HG03520 (cell line): ENCODE measurements around the gene AGPAT2.
"Not testable (repeated sequence)": the region's sequence is repeated elsewhere in the genome, so short reads cannot be mapped to it uniquely, and the experiment has no call there.

Experiments
- ATAC-seq: cut with Tn5 transposase; IDR thresholded peaks from one replicate; pipeline ENCODE4 v1.9.1; 2021; ENCODE audit warnings: mild to moderate bottlenecking, moderate library complexity; ENCODE audit not compliant: unreplicated experiment

Gene AGPAT2

GRCh38 chr9:136720898-136721338 lies 33.7 kb upstream of the AGPAT2 start:
- ATAC-seq: no peak

- no peak for ATAC-seq
These were observed 33.1 kb upstream of the AGPAT2 start for GRCh38 chr9:136720251-136720897.

- no peak for ATAC-seq
These were observed 32.1 kb upstream of the AGPAT2 start for GRCh38 chr9:136719195-136719880.

DNA sequence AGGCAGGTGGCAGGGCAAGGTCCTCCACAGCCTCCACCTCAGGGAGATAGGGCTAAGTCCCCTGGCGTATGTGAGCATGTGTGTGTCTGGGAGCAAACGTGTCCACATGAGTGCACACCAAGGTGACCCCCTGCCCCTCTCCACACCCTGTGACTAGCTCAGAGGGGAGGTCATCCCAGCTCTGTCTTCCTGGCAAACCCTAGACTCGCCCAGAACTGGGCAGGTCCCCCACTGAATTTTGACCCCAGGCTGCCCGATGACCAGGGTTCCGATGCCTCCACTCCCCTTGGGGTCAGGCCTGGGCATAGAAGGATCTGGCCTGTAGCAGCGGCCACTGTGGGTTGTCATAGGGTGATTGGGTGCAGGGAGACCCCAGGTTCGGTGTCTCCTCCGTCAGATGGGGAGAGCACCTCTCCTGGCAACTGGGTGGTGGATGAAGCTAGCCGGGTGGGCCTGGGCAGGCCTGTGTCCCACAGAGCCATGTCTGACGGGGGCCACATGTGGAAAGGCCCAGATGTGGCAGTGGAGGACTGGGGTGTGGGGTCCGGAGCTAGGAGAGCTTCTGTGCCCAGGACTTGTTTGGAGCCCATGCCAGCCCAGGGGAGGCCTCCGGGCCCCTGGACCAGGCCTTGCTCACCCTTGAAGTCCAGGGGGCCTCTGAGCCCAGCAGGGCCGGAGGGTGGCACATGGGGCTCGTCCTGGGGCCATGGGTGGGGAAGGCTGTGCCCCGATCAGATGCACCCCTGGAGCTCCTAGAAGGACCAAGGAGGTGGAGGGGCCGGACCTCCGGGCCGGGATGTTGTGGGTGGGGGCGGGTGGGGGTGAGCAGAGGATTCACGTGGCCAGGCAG lies 31.3 kb upstream of the AGPAT2 start:
- ATAC-seq: no peak

- no peak for ATAC-seq
These were observed 30.1 kb upstream of the AGPAT2 start for GRCh38 chr9:136717399-136717798.

DNA sequence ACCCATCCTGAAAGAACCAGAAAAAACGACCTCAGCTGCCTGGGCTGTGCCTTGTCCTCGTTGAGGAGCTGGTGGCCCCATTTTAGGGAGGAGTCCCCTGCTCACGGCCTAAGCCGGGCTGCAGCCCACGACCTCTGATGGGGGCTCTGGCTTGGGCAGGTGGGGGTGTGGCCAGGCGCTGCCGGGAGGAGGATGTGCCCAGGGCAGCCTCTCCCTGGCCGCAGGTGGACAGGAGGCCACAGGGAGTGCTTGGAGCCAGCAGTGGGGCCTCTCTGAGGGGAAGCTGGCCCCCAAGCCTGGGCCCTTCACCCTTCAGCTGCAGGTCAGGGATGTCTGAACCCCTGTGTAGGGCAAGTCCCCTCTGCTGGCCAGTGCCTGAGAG lies 27.6 kb upstream of the AGPAT2 start:
- ATAC-seq: no peak

DNA sequence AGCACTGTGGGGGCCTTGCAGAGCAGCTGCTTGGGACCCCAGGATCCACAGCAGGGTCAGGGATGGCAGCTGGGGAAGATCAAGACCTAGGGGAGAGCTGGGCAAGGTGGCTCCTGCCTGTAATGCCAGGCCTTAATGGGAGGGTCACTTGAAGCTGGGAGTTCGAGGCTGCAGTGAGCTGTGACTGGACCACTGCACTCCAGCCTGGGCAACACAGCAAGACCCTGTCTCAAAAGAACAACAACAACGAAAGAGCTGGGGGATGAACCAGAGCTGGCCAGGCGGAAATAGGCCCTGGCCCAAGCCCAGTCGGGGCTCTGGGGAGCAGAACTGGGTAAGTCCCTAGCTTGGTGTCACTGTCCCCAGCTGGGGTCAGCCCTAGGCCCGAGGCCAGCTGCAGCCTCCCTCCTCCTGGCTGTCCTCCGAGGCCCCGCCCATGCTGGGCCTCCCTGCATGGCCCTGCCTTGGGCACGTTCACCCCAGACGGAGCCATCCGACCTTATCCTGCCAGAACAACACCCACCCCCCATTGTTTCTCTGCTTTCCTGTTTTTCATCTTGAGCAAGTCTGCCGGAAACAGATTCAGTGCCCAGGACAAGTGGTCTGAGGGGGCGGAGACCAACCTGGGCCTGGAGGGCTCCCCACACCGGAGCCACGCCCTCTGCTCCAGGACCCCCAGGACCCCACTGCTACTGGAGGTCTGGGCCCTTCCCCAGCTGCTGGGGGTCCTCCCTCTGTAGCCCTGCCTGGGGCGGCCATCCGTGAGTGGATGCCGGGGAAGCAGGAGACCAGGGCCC lies 27.0 kb upstream of the AGPAT2 start:
- ATAC-seq: no peak

DNA sequence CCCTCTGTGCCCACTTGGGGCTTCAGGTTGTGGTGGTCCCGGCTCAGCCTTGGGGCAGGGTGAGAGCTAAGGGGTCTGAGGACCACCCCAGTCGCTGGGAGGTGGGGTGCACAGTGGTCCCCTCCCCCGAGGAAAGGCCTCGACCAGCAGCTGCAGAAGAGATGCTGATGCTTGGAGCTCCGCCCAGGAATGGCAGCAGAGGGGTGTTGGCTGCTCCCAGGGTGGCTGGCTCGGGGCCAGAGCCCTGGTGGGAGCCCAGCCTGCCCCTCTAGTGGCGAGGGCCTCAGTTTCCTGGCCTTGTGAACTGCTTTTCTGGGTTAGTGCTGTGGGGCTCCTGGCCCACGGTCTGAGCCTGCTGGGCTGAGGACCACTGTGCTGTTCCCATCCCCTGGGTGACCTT lies 26.3 kb upstream of the AGPAT2 start:
- ATAC-seq: no peak

GRCh38 chr9:136712690-136713544 lies 25.7 kb upstream of the AGPAT2 start:
- ATAC-seq: no peak

DNA sequence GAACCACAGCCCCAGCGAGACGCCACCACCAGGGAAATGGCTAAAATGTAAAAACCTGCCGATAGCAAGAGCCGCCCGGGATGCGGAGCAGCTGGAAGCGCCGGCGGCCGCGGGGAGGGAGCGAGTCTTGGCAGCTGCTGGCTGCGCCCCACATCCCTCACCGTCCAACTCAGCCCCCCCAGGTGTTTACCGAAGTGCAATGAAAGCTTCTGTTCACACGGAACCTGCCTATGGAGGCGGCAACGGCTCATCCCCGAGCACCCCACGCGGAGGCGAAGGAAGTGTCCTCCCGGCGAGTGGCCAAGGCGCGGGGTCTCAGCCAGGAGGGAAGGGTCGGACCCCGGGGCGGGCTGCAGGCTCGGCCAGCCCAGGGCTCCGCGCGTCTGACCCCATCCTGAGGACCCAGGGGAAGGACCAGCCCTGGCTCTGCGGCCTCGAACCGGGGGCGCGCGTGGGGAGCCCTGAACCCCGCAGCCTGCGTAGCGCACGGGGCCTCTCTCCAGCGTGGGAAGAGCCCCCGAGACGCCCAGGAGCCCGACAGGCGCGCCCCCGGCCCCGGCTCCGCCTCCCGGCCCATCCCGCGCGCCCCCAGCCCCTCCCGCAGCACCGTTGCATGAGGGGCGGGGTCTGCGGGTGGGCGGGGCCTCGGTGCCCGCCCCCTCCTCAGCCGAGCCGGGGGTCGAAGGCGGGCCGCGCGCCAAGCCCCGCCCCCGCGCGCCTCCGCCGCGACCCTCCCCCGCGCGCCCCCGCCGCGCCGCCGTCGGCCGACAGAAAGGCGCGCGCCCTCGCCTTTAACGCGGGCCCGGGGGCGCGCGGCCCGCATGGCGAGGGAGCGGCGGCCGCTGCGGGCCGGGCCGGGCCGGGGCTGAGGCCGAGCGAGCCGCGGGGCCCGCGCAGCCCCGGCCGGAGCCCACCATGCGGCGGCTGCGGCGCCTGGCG lies 24.8 kb upstream of the AGPAT2 start, which contains the start of gene DIPK1B:
TSS of gene DIPK1B (plus strand) at position 822 of the 939 bp plus-strand sequence. CDS start at position 916, 94 bp downstream.
- no peak for ATAC-seq

DNA sequence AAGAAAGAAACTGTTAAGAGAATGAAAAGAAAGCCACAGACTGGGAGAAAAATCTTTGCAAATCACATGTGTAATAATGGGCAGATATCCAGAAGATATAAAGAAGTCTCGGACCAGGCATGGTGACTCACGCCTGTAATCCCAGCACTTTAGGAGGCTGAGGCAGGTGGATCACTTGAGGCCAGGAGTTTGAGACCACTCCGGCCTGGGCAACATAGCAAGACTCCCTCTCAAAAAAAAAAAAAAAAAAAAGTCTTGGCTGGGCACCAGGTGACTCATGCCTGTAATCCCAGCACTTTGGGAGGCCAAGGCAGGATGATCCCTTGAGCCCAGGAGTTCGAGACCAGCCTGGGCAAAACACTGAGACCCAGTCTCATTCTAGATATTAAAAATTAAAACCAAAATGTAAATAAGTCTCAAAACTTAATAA lies 24.0 kb upstream of the AGPAT2 start:
- not testable (repeated sequence) for ATAC-seq

DNA sequence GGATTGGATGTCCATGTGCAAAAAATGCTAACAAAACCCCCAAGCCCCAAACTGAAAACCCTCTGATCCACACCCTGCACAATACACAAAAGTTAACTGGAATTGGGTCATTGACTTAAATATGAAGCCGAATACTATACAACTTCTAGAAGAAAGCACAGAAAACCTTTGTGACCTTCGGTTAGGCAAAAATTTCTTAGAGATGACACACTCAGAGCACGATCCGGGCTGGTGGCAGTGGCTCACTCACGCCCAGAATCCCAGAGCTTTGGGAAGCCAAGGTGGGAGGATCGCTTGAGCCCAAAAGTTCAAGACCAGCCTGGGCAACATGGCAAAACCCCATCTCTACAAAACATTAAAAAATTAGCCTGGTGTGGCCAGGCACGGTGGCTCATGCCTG lies 23.3 kb upstream of the AGPAT2 start:
- no peak for ATAC-seq

DNA sequence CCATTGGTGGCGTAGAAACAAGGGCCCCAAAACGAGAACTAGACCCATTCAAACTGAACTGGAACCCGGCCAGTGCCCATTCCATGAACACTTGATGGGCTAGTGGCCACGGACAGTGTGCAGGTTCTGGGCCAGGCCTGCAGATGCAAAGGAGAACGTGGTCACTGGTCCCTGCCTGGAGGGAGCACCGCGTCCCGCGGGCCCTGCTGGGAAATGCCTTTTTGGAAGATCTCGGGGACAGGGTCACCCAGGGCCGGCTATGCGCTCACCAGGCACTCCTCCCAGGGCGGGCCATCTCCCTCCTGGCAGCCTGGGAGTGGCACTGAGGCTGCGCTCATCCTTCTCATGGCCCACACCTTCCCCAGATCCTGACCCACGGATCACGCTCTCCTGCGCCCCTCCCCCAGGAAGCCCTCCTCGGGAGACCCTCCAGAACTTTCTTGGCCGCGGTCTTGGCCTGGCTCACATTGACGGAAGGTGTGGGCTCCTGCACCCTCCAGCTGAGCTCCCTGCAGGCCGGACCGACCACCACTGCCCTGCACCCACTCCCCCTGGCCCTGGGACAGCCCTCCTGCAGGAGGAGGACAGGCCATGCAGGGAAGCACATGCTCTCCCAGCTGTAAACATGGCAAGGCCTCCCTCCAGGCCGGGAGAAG lies 22.3 kb upstream of the AGPAT2 start:
- ATAC-seq: no peak

- no peak for ATAC-seq
These were observed 20.7 kb upstream of the AGPAT2 start for GRCh38 chr9:136707849-136708517.

- ATAC-seq: no peak
These were observed 19.8 kb upstream of the AGPAT2 start for GRCh38 chr9:136707011-136707410.

- ATAC-seq: no peak
These were observed 18.3 kb upstream of the AGPAT2 start for GRCh38 chr9:136705564-136705963.

DNA sequence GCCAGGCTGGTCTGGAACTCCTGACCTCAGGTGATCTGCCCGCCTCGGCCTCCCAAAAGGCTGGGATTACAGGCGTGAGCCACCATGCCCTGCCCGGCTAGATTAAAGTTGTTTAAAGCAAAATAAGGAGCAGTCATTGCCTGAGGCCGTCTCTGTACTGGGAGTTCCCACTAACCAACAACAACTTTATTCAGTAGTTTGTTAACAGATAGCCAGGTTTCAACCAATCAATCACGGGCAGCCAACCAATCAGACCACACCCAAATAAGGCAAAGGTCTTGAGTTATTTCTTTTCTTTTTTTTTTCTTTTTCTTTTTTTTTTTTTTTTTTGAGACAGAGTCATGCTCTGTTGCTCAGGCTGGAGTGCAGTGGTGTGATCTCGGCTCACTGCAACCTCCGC lies 17.5 kb upstream of the AGPAT2 start:
- ATAC-seq: not testable (repeated sequence)
